ENCODE results near the gene PARP11.
A peak's percentile ranks its signal among the peaks of the same experiment; 100 is the strongest.

The PARP11 gene

DNA sequence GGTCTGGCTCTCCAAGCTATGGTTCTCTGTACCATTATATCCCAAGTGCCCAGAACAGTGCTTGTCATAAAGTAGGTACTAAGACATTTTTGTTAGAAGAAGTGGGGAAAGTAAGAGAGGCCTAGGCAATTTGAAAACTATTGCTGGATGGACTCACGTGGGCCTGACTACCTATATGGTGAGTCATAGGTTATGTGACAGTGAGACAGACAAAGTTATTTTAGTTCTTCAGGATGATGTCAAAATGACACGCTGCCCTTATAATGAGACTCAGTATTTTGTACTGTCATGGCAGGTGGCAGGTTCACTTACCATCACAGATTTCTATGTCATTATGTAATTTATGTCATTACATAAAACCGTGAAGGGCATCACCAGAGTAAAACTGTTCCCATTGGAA, 53.1 kb downstream of the PARP11 start:
- DNase-seq, result no peak

DNA sequence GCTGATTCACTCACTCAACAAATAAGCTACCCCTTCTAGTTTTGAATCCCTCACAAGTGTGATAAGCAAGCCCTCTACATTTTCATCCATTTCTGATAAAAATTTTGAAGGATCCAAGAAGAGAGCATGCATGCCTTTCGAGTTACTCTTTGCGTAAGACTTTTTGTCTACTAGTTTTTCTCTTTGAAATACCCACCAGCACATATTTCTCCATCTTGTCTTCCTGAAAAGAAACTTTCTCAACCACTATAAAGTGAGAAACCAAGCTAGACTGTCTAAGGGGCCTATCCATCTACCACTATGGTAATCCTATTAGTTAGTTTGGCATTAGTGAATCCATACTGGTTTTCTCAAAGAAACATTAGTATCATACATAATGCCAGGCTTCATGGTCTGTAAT, 56.9 kb downstream of the PARP11 start:
- no peak for DNase-seq

DNA sequence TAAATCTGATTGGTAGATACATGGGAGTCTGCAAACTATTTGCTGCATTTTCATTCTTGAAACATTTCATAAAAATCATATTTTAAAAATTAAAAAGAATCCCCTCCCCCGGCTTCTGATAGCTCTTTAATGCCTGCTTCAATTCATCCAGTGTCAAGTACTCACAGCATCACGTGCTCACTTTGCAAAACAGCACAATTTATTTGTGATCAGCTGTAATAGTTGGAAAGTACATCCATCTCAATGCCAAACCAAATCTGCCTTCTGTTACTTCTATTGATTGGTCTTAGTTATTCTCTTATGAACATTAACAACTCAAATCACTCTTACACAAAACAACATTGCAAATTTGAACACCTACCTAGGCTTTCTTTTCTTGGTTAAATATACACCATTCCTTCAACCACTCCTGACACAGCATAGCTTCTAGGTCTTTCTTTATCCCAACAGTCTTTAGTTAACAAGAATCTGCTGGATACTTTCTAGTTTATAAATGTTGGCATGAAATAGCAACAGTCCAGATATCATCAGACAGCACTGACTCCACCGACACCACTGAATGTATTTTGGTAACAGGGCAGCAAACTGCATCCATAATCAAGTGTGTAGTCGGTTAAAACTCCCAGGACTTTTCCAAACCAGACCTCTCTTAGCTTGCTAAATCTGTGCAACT, 58.0 kb downstream of the PARP11 start:
- no peak for DNase-seq

DNA sequence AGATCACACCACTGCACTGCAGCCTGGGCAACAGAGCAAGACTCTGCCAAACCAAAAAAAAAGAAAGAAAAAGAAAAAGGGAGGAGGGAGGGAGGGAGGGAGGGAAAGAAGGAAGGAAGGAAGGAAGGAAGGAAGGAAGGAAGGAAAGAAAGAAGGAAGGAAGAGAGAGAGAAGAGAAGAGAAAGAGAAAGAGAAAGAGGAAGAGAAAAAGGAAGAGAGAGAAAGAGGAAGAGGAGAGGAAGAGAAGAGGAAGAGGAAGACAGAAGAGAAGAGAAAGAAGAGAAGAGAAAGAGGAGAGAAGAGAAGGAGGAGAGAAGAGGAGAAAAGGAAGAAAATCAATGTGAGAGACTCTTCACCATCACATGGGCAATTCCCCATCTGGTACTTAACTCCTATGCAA, 62.7 kb downstream of the PARP11 start:
- DNase-seq, result no peak

DNA sequence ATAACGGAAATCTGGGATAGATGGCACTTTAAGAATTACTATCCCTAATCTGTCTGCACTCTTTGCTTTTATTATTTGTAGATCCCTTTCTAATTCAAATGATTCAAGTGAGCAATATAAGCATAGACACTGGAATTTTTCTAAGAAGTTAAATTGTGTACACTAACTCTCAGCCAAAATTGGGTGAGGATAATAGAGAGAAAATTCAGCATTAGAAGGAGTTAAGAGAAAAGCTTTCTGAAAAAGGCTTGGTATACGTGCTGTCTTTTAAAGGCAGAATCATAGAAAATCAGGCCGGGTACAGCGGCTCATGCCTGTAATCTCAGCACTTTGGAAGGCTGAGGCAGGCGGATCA, 63.2 kb downstream of the PARP11 start:
- DNase-seq, result no peak

DNA sequence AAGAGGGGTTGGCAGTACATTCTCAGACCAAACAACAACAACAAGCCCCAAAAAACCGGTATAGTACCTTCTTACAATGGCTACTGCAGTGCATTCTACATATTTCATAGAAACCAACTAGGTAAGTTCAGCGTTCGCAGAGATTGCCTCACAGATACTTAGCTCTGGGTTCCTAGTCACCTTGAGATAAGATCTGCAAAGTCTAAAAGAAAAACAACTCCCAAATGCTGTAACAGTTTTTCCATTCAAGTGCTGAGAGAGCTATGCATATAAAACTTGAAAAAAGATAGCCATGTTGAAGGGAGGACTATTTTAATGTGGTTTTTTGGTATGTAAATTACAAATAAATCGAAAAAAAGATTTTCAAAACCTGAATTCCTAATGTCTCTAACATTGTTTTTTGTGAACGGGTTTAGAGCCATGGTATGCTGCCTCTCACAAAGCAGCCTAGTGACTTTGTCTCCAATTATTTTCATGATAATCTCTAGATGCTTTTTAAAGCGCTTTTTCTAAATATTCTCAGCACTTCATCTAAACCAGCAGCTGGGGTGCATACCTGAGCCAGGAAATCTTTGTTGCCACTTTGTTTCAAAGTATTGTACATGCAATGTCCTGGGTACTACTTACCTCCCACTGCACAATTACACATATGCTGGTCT, 63.7 kb downstream of the PARP11 start:
- DNase-seq, result no peak

DNA sequence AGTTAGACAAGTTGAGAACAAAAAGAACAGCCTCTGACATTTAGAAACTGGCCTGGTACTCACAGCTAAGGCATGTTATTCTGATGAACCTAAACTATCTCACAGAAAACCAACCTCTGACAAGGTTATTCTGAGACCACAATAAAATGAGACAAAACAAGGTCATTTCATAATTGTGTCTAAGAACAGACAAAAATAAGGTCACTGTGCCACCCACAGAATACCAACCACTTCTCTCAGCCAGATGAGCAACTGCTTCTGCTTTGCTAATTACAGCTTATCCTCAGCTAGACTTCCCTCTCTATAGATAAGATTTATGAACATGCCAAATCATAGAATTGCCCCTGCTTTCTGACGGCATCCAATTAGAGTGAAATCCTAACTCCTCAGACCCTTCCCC, 68.1 kb downstream of the PARP11 start:
- DNase-seq, result no peak

DNA sequence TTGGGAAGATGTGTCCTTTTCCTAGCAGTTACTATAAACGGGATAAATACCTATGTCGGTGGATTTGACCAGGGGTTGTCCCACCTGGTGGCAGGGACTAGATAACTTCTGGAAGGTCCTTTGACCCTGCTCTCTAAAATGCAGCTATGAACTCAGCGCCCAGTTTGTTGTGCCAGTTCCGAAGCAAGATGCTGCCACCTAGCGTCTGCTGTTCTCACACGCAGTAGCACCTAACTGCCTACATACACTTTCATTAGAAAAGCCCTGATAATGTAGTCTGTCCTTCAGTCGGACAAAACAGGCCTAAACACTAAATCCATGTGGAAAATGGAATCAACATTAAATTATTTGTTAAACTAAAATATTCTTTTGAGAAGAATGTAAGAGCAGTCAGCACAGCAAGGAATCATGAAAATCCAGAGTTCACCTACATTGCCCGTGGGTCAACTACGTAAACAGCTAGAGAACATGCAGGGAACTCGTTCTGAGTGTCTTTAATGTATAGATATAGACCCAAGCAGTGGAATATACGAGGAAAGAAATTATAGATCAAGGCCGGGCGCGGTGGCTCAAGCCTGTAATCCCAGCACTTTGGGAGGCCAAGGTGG, 69.2 kb downstream of the PARP11 start:
- DNase-seq, result peak; percentile 82

DNA sequence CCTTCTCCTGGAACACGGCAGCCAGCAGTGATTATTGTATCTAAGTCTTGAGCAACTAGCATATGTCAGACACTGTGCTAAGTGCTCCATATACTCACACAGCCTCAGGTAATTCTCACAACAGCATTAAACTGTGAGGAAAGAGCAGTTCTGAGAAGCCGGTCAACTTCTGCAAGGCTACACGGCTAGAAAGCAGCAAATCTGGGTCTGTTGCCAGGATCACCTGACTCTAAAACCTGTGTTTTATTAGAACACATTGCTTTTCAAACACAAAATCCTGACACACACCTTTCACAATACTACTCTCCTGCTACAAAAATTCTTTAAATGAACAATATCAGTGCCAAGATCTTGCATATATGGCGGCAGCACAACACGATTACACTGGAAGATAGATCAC, 70.5 kb downstream of the PARP11 start:
- no peak for DNase-seq

DNA sequence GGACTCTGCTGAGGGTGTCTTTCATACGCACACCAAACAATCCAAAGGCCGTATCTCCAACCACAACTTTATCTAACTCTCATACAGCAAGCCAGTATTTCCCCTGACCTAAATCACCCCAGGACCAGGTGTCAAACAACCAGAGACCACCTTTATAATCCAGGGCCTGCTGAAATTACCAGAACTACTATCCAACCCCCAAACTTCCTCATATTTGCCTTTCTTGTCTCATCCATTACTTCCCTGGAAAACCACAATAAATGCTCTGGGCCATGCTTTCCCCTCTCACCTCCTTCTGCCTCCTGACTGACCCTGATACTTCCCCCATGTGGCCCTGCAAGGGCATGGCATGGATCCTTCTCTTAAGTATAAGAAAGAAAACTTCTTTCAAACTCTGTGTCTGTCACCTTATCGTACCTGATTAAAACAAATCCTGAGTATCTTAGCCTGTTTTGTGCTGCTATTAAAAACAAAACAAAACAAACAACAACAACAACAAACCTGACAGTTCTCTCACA, 75.6 kb downstream of the PARP11 start:
- no peak for DNase-seq

DNA sequence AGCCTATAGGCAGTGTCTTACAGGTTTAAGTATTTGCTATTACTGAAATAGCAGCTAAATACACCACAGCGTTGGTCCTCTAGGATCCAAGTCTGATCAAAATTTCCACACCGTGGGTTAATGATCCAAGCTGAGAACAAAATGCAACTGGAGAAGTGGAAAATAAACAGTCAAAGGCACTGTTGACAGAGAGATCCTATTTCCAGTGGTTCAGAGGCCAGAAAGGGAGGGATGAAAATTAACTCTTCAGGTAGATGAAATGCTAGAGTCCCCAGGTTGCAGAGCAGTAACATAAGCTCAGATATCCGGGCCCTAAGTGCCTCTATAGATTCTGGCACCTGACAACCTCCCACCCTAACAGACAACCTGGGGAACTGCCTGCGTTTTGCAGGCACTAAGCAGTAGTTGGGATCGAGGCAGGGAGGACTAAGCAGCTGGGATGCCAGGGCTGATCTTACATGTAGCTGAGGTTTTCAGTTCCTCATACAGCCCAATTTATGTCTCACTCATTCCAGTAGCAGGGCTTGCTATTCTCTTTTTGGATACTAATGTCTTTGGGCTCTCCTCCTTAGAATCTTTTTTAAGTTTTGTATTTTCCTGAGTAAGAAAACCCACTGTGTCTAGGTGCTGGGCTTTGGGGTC, 77.6 kb downstream of the PARP11 start:
- no peak for DNase-seq

DNA sequence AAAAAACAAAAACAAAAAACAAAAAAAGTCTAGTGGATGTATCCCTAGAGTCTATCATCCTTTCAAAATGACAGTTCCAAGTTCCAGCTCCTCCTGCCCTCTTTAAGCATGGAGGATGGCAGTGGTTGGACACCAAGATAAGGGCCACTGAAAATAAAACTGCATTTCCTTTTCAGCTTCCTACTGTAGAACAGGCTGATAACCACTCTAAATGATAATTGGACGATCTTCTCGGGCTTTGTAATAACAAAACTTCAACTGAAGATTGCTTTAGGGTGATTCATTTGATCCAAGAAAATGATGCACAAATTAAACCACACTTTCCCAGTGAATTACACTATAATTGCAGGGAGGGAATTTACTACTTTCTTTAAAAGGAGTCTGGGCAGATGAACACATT, 78.1 kb downstream of the PARP11 start:
- no peak for DNase-seq

DNA sequence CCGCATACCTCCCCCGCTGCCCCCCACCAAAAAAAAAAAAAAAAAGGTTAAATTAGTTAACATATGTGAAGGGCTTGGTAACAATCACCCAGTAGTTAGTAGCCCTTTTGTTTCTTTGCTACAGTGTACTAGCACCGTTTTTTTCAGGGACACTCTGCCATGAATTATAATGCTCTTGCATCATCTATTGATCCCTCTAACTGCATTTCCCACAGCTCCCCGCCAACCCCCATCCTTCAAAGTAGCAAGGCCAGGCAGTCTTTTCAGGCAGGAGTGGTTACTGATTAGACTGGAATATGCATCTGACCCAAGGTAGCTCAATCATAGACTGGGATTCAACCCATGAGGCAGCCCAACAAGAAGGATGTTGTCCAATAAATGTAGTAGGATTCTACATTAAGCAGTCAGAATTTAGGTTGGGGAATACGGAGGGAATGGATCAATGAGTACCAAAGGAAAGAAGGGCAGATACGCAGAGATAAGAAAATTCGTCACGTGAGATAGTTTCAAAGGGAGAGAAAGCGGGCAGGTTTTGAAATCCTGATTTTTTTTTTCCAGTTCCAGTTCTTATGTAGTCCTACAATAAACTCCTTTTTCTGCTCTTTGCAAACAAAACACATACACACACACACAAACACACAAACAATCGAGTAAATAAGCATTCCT, 80.4 kb downstream of the PARP11 start:
- no peak for DNase-seq

DNA sequence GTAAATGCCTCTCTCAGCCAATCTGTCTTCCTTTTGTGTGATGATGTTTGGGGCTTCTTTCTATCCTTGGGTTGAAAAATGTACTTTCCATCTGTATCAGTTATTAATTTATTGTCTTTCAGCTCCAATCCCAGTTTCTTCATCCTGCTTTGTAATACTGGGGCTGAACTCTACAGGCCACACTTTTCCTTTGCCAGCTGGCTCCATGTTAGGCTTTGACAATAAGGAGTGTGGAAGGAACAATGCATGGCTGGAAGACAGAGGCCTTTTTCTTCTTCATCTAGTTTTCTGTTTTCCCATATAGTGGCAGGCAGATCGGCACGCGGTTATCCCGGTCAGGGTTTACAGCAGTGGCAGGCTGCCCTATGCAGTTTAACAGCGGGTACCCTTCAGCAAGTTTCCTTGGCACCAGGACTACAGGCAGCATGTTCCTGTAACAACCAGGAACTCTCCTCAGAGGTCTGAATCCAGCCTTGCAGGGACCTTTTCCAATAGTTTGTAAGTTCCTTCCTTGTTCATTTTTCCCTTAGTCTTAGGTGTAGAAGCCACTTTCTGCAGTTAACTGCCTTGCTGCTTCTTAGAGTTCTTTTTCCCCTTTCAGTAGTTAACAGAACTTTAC, 81.8 kb downstream of the PARP11 start:
- no peak for DNase-seq

DNA sequence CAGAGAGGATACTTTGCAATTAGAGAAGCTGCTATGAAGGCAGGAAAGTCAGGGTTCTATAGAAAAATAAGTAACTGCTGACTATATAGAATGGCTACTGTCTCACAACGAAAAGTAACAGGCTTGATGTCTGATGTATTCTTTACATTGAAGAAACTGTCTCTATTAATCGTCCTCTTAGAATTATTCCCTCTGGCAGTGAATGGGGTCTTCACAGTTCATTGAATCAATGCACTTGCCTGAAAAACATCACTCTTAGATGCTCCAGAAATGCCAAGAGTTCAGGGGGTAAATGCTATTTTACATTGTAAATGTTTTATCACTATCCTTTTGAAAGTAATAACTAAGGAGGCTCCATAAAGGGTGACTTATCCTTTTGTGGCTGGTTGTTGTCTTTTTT, 82.6 kb downstream of the PARP11 start:
- DNase-seq, result no peak

DNA sequence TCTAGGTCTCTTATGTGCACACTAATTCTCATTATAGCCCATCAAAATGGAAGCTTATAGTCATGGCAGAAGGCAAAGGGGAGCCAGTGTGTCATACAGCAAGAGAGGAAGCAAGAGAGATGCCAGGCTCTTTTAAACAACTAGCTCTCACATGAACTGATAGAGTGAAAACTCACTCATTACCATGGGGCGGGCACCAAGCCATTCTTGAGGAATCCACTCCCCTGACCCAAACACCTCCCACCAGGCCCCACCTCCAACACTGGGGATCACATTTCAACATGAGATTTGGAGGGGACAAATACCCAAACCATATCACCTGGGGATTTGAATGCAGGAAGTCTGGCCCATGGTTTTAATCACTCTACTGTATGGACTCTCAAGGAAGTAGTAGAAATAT, 83.4 kb downstream of the PARP11 start:
- DNase-seq, result no peak

DNA sequence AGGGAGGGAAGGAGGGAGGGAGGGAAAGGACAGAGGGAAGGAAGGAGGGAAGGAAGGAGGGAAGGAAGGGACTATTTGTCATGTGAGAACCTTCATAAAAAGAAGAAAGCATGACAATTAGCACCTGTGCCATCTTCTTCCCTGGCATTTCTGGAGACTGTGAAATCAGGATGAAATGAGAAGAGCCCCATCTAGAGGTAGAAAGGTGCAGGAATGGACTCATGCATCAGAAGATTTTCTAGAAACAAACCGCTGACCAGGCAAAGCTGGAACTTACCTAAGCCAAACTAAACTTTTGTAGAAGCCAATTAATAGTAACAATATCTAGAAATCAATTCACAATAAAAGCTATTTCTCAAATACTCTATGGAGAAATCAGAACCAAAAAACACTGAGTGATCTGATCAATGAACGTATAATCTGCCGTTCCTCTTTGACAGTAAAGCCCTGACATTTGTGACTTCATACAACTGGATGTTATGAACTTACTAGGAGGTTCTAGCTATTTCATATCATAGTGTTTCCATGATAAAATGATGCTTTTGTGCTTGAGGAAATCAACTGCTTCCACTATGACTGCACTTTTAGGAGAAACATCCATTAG, 95.9 kb downstream of the PARP11 start:
- DNase-seq, result no peak

DNA sequence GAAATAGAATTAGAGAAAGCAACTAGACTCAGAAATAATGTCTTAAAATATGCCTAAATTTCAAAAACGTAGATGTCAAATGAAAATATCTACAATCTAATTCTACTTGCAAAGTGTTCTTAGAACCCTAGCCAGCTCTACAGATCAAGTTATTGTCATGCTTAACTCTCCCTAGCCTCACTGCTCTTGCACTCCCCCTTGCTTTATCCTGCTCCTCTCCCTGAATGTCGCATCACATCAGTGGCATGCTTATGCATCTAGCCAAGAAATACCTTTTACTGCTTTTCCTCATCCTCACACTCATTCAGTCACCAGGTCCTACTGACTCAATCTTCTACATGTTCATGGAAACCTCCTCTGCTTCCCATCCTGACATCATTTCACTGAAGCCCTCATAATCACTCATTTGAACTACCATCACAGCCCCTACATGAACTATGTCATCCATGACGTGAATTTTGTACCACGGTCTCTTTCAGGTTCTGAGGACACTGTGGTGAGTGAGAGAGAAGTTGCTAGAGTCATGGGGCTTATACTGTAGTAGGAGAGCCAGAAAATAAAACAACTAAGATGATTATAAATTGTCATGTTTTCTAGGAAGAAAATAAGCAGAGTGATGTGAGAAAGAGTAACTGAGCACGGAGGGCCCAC, 97.7 kb downstream of the PARP11 start:
- no peak for DNase-seq

DNA sequence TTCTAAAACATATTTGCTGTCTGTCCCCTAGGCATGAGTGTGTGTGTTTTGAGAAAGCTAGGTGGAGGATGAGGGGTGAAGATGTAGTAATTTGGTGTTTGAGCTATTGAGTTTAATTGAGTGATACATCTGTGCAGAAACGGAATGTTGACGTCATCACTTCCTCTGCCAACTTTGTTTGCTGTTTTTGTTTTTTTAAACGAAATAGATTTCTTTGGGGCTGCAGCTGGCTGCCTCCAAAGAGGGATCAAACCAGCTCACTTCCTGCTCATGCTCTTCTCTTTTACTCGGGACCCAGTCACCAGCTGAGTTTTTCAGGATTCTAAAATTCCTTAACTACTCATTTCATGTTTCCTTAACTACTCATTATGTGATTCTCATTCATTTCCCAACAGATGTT, 100.8 kb downstream of the PARP11 start:
- no peak for DNase-seq

DNA sequence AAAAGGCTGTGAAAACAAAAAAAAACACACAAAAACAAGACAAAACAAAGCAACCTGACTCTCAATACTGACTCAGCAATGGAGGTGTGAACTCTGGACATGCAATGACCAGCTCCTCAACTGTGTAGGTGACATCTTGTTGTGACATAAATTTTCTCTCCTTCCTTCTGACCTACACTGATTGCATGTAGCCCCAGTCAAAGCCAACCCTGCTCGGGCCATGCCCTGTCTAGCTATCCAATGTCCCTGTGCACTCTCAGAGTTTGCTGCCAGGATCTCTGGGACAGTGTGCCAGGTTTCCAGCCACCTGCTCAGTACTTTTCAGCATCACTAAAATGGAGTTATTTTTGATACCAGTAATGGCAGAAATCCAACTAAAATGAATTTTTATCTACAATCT, 101.3 kb downstream of the PARP11 start:
- DNase-seq, result no peak

DNA sequence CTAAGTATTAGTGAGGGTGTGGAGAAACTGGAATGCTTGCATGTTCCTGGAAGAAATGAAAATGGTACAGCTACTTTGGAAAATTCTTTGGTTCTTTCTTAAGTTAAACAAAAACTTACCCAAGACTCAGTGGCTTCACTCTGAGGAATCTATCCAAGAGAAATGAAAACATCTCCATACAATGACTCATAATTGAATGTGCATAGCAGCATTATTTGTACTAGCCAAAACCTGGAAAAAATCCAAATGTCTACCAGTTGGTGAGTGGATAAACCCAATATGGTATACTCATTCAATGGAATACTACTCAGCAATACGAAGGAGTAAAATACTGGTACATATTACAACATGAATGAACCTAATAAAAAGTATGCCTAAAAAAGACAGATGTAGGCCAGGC, 102.3 kb downstream of the PARP11 start:
- no peak for DNase-seq

DNA sequence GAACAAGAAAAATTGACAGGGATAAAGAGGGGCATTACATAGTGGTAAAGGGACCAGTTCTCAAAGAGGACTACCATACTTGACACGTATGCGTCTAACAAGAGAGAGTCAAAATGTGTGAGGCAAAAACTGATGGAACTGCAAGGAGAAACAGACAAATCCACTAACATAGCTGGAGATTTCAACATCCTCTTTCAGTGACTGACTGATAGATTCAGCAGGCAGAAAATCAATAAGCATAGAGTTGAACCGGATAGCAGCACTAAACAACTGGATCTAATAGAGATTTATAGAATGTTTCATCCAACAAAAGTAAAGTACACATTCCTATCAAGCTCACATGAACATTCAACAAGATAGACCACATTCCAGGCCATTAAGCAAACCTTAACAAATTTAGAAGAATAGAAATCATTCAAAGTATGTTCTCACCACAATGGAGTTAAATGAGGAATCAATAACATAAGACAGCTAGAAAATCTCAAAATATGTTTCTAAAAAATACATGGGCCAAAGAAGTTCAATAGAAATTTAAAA, 104.2 kb downstream of the PARP11 start:
- no peak for DNase-seq
